Measurements from ENCODE around the gene DIP2A.

DIP2A gene

GRCh38 chr21:46489800-46490199 lies 31.1 kb downstream of the DIP2A start:
- FAIRE-seq (no peak), DNase-seq (ENCODE audit: insufficient read length) (no peak)
- TF ChIP-seq TAF1 (IDR thresholded peaks at IDR 0.05; ENCODE audit: borderline replicate concordance, low read depth, low read length) (no peak), POLR2A (IDR thresholded peaks at IDR 0.05; ENCODE audit: low read depth, low read length) (no peak), POLR2AphosphoS5 (IDR thresholded peaks at IDR 0.05; ENCODE audit: low read depth, low read length) (no peak)

GRCh38 chr21:46491553-46491952 lies 32.9 kb downstream of the DIP2A start:
- DNase-seq (ENCODE audit: insufficient read length) (no peak), FAIRE-seq (no peak)
- no peak for TF ChIP-seq POLR2AphosphoS5 (IDR thresholded peaks at IDR 0.05; ENCODE audit: low read depth, low read length)
- no peak for TF ChIP-seq POLR2A (IDR thresholded peaks at IDR 0.05; ENCODE audit: low read depth, low read length)
- TF ChIP-seq TAF1 (IDR thresholded peaks at IDR 0.05; ENCODE audit: borderline replicate concordance, low read depth, low read length): no peak

DNA sequence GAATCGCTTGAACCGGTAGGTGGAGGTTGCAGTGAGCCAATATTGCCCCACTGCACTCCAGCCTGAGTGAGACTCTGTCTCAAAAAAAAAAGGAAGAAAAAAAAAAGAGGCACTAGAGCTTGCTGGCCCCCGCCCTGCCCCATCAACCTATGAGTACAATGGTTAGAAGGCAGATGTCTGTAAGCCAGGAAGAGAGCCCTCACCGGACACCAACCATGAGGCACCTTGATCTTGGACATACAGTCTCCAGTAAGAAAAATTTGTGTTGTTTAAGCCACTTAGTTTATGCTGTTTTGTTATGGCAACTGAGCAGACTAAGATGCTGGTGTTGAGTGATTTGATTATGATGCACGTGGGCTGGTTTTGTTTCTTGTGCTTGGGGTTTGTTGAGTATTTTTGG lies 34.2 kb downstream of the DIP2A start:
- TF ChIP-seq POLR2AphosphoS5 (IDR thresholded peaks at IDR 0.05; ENCODE audit: low read depth, low read length) (no peak), POLR2A (IDR thresholded peaks at IDR 0.05; ENCODE audit: low read depth, low read length) (no peak), TAF1 (IDR thresholded peaks at IDR 0.05; ENCODE audit: borderline replicate concordance, low read depth, low read length) (no peak)
- no peak for FAIRE-seq
- no peak for DNase-seq (ENCODE audit: insufficient read length)

- TF ChIP-seq POLR2AphosphoS5 (IDR thresholded peaks at IDR 0.05; ENCODE audit: low read depth, low read length) (no peak), POLR2A (IDR thresholded peaks at IDR 0.05; ENCODE audit: low read depth, low read length) (no peak), TAF1 (IDR thresholded peaks at IDR 0.05; ENCODE audit: borderline replicate concordance, low read depth, low read length) (no peak)
- FAIRE-seq: no peak
Observed at GRCh38 chr21:46493828-46494227, 35.1 kb downstream of the DIP2A start.

GRCh38 chr21:46498335-46499050 lies 39.8 kb downstream of the DIP2A start:
- no peak for TF ChIP-seq TAF1 (IDR thresholded peaks at IDR 0.05; ENCODE audit: borderline replicate concordance, low read depth, low read length)
- TF ChIP-seq POLR2AphosphoS5 (IDR thresholded peaks at IDR 0.05; ENCODE audit: low read depth, low read length): no peak
- DNase-seq (ENCODE audit: insufficient read length) (no peak), FAIRE-seq (no peak)

More at GRCh38 chr21:46493828-46494227, 35.1 kb downstream of the DIP2A start:
- no peak for DNase-seq (ENCODE audit: insufficient read length)

DNA sequence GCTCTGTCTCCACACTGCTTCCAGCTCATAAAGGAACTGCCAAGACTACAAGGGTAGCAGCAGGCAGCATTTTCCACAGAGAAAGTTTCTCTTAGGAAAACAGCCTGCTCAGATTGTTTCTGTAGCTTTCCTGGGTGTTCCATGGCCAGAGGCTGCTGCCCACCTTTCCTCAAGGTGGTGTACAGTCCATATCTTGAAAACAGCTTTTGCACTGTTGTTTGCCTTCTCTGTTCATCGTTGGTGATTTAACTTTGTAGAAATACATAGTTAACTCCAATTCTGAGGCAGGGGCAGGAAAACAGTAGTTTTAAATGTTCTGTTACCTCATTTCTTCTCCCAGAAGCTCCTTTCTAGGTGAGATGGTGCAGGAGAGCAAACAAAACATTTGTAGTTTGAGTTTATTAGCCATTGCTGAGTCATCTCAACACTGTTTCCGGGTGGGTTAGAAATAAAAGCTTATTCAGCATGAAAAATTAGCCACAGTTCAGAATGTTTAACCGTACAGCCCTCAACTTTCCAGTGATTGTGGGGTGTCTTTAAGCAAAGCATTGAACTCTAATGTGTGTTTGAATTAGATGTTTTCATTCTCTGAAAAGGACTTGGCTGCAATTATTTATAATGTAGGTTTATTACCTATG lies 41.7 kb downstream of the DIP2A start:
- peak; percentile 81 for FAIRE-seq
- no peak for DNase-seq (ENCODE audit: insufficient read length)
- TF ChIP-seq POLR2A (IDR thresholded peaks at IDR 0.05; ENCODE audit: low read depth, low read length) (no peak), POLR2AphosphoS5 (IDR thresholded peaks at IDR 0.05; ENCODE audit: low read depth, low read length) (no peak), TAF1 (IDR thresholded peaks at IDR 0.05; ENCODE audit: borderline replicate concordance, low read depth, low read length) (no peak)

DNA sequence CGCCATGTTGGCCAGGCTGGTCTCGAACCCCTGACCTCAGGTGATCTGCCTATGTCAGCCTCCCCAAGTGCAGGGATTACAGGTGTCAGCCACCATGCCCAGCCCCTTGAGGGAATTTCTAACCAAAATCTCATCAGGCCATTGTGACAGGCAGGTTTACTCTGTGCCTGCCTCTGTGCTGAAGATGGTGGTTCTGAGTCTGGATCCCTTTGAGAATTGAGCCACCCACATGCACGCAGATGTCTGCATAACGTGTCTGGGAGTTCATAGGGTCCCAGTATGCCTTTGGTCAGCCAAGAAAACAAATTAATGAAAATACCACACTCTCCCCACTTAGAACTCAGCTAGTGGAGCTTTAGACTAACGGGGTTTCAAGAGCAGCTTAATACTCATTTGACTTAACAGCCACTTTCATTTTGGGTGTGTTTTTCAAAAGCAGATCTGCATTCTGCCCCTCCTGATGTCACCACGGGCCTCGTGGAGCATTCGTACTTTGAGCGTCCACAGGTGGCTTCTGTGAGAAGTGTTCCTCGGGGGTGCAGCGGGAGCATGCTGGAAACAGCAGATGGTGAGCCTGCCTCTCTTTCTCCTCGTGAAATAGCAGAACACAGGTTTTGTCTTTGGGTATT lies 45.3 kb downstream of the DIP2A start:
- FAIRE-seq (peak; percentile 82), DNase-seq (ENCODE audit: insufficient read length) (peak; percentile 28)
- no peak for TF ChIP-seq POLR2AphosphoS5 (IDR thresholded peaks at IDR 0.05; ENCODE audit: low read depth, low read length)
- TF ChIP-seq TAF1 (IDR thresholded peaks at IDR 0.05; ENCODE audit: borderline replicate concordance, low read depth, low read length): no peak
- TF ChIP-seq POLR2A (IDR thresholded peaks at IDR 0.05; ENCODE audit: low read depth, low read length): no peak

- no peak for TF ChIP-seq POLR2AphosphoS5 (IDR thresholded peaks at IDR 0.05; ENCODE audit: low read depth, low read length)
- TF ChIP-seq POLR2A (IDR thresholded peaks at IDR 0.05; ENCODE audit: low read depth, low read length): no peak
- TF ChIP-seq TAF1 (IDR thresholded peaks at IDR 0.05; ENCODE audit: borderline replicate concordance, low read depth, low read length): no peak
- DNase-seq (ENCODE audit: insufficient read length) (no peak), FAIRE-seq (peak; percentile 77)
Observed at GRCh38 chr21:46504666-46505065, 46.0 kb downstream of the DIP2A start.

DNA sequence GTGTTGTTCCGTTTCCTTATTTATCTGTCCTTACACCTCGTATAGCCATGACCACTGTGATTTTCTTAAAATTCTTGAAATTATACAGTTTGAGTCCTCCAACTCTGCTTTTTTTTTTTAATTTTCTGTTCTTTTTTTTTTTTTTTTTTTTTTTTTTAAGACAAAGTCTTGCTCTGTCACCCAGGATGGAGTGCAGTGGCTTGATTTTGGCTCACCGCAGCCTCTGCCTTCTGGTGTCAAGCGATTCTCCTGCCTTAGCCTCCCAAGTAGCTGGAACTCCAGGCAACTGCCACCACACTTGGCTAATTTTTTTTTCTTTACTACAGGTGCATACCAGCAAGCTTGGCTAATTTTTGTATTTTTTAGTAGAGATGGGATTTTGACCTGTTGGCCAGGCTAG lies 48.9 kb downstream of the DIP2A start:
- TF ChIP-seq POLR2A (IDR thresholded peaks at IDR 0.05; ENCODE audit: low read depth, low read length) (no peak), POLR2AphosphoS5 (IDR thresholded peaks at IDR 0.05; ENCODE audit: low read depth, low read length) (no peak), TAF1 (IDR thresholded peaks at IDR 0.05; ENCODE audit: borderline replicate concordance, low read depth, low read length) (no peak)
- FAIRE-seq (no peak), DNase-seq (ENCODE audit: insufficient read length) (no peak)

GRCh38 chr21:46509741-46510502 lies 51.2 kb downstream of the DIP2A start:
- no peak for DNase-seq (ENCODE audit: insufficient read length)
- no peak for FAIRE-seq
- TF ChIP-seq POLR2AphosphoS5 (IDR thresholded peaks at IDR 0.05; ENCODE audit: low read depth, low read length) (no peak), POLR2A (IDR thresholded peaks at IDR 0.05; ENCODE audit: low read depth, low read length) (no peak), TAF1 (IDR thresholded peaks at IDR 0.05; ENCODE audit: borderline replicate concordance, low read depth, low read length) (no peak)

DNA sequence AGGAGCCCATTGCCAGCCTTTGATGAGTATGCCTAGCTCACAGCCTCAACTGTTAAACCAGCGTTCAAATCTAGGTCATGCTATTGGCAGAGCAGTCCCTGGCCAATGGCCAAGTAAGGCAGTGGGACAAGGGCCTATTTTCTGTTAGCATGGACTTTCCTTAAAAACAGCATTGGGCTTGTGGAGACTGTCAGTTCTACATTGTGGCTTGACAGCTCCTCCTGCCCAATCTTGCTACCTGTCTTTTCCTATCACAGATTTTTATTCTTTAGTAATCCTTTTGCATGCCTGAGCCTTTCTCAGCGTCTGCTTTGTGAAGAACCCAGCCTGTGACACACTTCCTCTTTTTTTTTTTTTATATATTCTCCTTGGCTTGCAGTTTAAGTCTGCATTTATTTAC lies 56.4 kb downstream of the DIP2A start:
- FAIRE-seq (no peak), DNase-seq (ENCODE audit: insufficient read length) (no peak)
- TF ChIP-seq TAF1 (IDR thresholded peaks at IDR 0.05; ENCODE audit: borderline replicate concordance, low read depth, low read length) (no peak), POLR2A (IDR thresholded peaks at IDR 0.05; ENCODE audit: low read depth, low read length) (no peak), POLR2AphosphoS5 (IDR thresholded peaks at IDR 0.05; ENCODE audit: low read depth, low read length) (no peak)

Data from GM12892 (cell line).